Esophagus muscularis mucosa (tissue), 4 donors: Measurements from ENCODE around the gene TM4SF18. TPM values are rescaled to one million over a fixed set of nuclear protein-coding genes. Genes with fewer than 3 reads are reported as not detected.
A peak's percentile ranks its signal among the peaks of the same experiment; 100 is the strongest.
"Not testable (repeated sequence)": the region's sequence is repeated elsewhere in the genome, so short reads cannot be mapped to it uniquely, and the experiment has no call there.

ENCODE experiments used
- DNase-seq: peaks from one replicate; pipeline ENCODE4 v3.0.0-alpha.2; 2017; ENCODE audit errors: extremely low spot score
- H3K27ac ChIP-seq, 4 donors: fragments of 200-600 bp; sonication (generic); replicated peaks in 1 of 4; 1 replicate in 3 of 4; 2 replicates in 1 of 4; pipeline ENCODE4 v1.5.1; 2016 to 2019; ENCODE audit warnings: mild to moderate bottlenecking in 1 of 4
- H3K27me3 ChIP-seq, 4 donors: fragments of 200-600 bp; sonication (generic); one replicate each; pipeline versions ENCODE4 v1.5.1 to v1.6.0; 2016 to 2019
- H3K36me3 ChIP-seq, 4 donors: fragments of 200-600 bp; sonication (generic); one replicate each; pipeline ENCODE4 v1.5.1; 2016 to 2019
- H3K4me1 ChIP-seq, 4 donors: fragments of 200-600 bp; sonication (generic); one replicate each; pipeline ENCODE4 v1.5.1; 2016 to 2019
- H3K4me3 ChIP-seq, 4 donors: fragments of 200-600 bp; sonication (generic); 1 replicate in 2 of 4; 2 replicates in 2 of 4; pipeline ENCODE4 v1.5.1; 2016 to 2019; ENCODE audit warnings: mild to moderate bottlenecking in 4 of 4, moderate library complexity in 1 of 4
- H3K9me3 ChIP-seq, 4 donors: fragments of 200-600 bp; sonication (generic); 1 replicate in 3 of 4; 2 replicates in 1 of 4; pipeline ENCODE4 v1.5.1; 2016 to 2019
- EP300 ChIP-seq: sonication (generic); formaldehyde crosslinking; IDR thresholded peaks from one replicate; pipeline ENCODE4 v1.6.1; 2017; ENCODE audit warnings: antibody characterized with exemption
- POLR2A ChIP-seq: fragments of 450-650 bp; IDR thresholded peaks from one replicate; pipeline ENCODE4 v1.6.1; 2017; ENCODE audit warnings: antibody characterized with exemption, moderate library complexity, mild to moderate bottlenecking, low read depth
- POLR2AphosphoS5 ChIP-seq, 2 donors: sonication (generic); formaldehyde crosslinking; IDR thresholded peaks; one replicate each; pipeline ENCODE4 v1.6.1; 2017; ENCODE audit warnings: antibody characterized with exemption in 2 of 2
- WGBS: methylation state at CpG from one replicate; pipeline ENCODE4 v1.1.5; 2018; 5-methylcytosine and 5-hydroxymethylcytosine counted together
- intact Hi-C: fragments of 100-400 bp; cut with DNase I; formaldehyde crosslinking; loops from one replicate; pipeline ENCODE4 v1.15.1; 2023
- total RNA-seq, 4 donors: library from RNA; depleted of rRNA; stranded (reverse); fragments of >200 nt; gene quantifications; one replicate each; pipeline versions ENCODE4 v1.1.0 to v1.2.1, GENCODE V29; 2016
- TF ChIP-seq, protein P1 (sequence below), 3 experiments: fragments of 200-600 bp in 2 of 3; fragments of 450-650 bp in 1 of 3; sonication (generic) in 2 of 3; IDR thresholded peaks; one replicate each; pipeline ENCODE4 v1.5.1; 2017 to 2019; ENCODE audit warnings: antibody characterized with exemption in 3 of 3, mild to moderate bottlenecking in 2 of 3, moderate library complexity in 1 of 3

TM4SF18 gene
- total RNA-seq, 4 donors from 2014 or later: 0.83 to 10.6 (median 6.5) TPM

DNA sequence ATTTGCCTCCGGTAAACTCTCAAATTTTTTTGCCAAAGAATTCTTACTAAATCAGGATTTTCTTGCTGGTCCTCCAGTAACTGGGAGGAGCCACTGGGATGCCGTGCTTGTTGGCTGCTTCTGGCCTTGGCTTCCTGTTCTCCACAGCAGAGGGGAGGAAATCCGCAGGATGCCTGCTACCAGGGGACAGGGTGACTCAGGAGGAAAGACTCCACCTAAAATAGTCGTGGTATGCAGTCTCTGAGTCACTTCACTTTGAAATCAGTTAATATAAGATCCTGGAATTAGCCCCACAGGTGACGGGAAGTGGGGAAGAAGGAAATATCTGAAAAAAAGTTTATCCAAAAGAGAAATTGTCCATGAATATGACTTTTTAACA, 6.5 kb upstream of the TM4SF18 start:
- TF ChIP-seq POLR2A (no peak), EP300 (no peak), POLR2AphosphoS5 (IDR thresholded peaks at IDR 0.05) (peak; percentile 82 to 84)
- TF ChIP-seq, protein P1, sequence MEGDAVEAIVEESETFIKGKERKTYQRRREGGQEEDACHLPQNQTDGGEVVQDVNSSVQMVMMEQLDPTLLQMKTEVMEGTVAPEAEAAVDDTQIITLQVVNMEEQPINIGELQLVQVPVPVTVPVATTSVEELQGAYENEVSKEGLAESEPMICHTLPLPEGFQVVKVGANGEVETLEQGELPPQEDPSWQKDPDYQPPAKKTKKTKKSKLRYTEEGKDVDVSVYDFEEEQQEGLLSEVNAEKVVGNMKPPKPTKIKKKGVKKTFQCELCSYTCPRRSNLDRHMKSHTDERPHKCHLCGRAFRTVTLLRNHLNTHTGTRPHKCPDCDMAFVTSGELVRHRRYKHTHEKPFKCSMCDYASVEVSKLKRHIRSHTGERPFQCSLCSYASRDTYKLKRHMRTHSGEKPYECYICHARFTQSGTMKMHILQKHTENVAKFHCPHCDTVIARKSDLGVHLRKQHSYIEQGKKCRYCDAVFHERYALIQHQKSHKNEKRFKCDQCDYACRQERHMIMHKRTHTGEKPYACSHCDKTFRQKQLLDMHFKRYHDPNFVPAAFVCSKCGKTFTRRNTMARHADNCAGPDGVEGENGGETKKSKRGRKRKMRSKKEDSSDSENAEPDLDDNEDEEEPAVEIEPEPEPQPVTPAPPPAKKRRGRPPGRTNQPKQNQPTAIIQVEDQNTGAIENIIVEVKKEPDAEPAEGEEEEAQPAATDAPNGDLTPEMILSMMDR (IDR thresholded peaks at IDR 0.05): no peak
- Histone ChIP-seq H3K4me1 (peaks cover 17 to 25% (median 18%) of the 10 kb centered on the region in 4 donors), H3K27me3 (no peaks in the 10 kb centered on the region), H3K36me3 (no peaks in the 10 kb centered on the region), H3K4me3 (peak overlapping the region in 2 of 4 donors; percentile 12 to 18), H3K9me3 (no peaks in the 10 kb centered on the region), H3K27ac (peak overlapping the region; percentile 64 to 81 (median 77))
- WGBS: 14% methylated on average over 5 of the region's 5 CpGs
- intact Hi-C loops: no loop called here
- DNase-seq: peak; percentile 95

DNA sequence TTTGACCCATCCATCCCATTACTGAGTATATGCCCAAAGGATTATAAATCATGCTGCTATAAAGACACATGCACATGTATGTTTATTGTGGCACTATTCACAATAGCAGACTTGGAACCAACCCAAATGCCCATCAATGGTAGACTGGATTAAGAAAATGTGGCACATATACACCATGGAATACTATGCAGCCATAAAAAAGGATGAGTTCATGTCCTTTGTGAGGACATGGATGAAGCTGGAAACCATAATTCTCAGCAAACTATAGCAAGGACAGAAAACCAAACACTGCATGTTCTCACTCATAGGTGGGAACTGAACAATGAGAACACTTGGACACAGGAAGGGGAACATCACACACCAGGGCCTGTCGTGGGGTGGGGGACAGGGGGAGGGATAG, 4.0 kb upstream of the TM4SF18 start:
- 83% methylated on average over 1 of the region's 1 CpG for WGBS
- intact Hi-C loops, H3K9me3 ChIP-seq, H3K36me3 ChIP-seq, DNase-seq, H3K4me3 ChIP-seq, H3K27me3 ChIP-seq: not testable (repeated sequence)
- Histone ChIP-seq H3K27ac (peak overlapping the region in 2 of 4 donors; percentile 7 to 9), H3K4me1 (peaks cover 17 to 20% (median 18%) of the 10 kb centered on the region in 4 donors)

DNA sequence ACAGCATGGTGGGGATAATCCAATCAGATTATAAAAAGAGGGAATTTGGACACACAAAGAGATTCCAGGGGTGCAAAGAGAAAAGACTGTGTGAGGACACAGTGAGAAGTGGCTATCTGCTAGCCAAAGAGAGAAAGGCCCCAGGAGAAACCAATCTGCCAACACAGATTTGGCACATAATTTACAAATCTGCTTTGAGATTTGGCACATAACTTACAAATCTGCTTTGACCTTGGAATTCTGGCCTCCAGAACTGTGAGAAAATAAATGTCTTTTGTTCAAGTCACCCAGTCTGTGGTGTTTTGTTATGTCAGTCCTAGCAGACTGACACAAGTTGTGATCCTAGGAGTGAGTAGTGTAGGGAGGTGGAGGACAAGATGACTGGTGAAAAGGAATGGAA, 3.5 kb upstream of the TM4SF18 start:
- intact Hi-C loops: no loop called here
- Histone ChIP-seq H3K9me3 (no peaks in the 10 kb centered on the region), H3K36me3 (no peaks in the 10 kb centered on the region), H3K27me3 (no peaks in the 10 kb centered on the region), H3K4me1 (peaks cover 17 to 20% (median 18%) of the 10 kb centered on the region in 4 donors), H3K27ac (peak overlapping the region in 2 of 4 donors; percentile 7 to 9), H3K4me3 (no peak overlapping the region)
- TF ChIP-seq POLR2AphosphoS5 (IDR thresholded peaks at IDR 0.05) (no peak), EP300 (no peak), POLR2A (no peak)
- TF ChIP-seq, protein P1 (IDR thresholded peaks at IDR 0.05): no peak
- DNase-seq: no peak

DNA sequence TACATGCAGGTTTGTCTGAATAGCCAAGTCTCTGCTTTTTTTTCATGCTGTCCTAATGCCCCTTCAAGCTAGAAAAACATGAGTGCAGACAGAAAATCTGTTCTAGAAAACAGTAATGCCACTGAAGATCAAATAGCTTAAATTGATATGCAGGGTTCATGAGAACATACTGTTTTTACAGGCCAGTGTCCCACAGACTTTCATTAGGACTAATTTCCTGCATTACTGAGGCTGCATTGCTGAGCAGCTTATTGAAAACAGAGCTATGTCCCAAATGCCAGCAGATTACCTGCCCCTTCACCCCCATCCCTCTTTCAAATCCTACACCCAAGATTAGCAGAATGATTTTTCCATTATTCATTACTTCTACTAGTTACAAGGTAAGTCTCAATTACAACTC, 665 bp downstream of the TM4SF18 start:
- intact Hi-C loops: no loop called here

DNA sequence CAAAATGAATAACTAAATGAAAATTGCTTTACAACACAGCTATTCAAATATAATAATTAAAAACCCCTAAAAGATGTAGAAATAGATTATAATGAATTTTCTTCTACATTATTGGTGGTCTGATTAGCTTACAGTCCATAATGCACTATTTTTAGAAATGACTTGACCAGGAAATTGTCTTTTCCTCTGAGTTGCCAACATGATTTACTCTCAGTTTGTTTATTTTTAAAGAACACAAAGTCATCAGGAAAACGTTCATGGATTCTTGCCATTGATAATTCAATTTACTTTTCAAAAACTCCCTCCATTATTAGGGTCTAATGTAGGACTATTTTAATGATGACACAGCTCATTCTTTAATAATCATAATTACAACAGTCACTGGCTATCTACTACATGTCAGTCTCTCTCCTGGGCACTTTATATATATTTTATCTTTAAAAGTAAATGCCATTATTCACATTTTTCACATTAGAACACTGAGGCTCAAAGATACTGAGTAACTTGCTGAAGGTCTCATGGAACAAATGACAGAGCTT, 1.1 kb downstream of the TM4SF18 start:
- intact Hi-C loops: no loop called here
- Histone ChIP-seq H3K4me1 (no peaks in the 10 kb centered on the region), H3K9me3 (no peaks in the 10 kb centered on the region), H3K4me3 (peak overlapping the region; percentile 2 to 20 (median 12)), H3K36me3 (no peaks in the 10 kb centered on the region), H3K27ac (peak overlapping the region; percentile 18 to 55 (median 44)), H3K27me3 (no peaks in the 10 kb centered on the region)
- DNase-seq: no peak
- WGBS: 6% methylated on average over 1 of the region's 1 CpG
- TF ChIP-seq POLR2AphosphoS5 (IDR thresholded peaks at IDR 0.05) (no peak), EP300 (no peak), POLR2A (no peak)
- TF ChIP-seq, protein P1 (IDR thresholded peaks at IDR 0.05): no peak

More for the DNA sequence above, 665 bp downstream of the TM4SF18 start:
- Histone ChIP-seq H3K4me1 (no peaks in the 10 kb centered on the region), H3K36me3 (no peaks in the 10 kb centered on the region), H3K27me3 (no peaks in the 10 kb centered on the region), H3K9me3 (no peaks in the 10 kb centered on the region), H3K27ac (peak overlapping the region; percentile 18 to 55 (median 44)), H3K4me3 (peak overlapping the region; percentile 2 to 20 (median 12))
- DNase-seq: no peak
- TF ChIP-seq EP300: no peak

DNA sequence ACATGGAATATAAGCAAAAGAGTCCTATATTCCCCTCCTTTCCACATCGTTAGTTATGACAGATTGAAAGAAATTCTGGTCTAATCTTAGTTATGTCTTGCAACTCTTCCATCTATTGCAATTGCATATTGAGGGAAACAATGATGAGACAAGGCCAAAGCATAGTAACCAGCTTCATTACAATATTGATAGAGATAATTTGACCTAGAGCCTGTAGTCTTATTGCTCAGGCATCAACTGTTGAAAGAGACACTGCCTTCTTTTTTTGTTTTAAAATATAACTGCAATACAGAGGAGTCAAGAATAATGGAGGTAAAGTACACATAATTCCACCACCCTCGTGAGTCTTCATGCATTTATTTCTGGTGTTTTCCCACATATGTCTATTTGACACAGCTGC, 2.0 kb downstream of the TM4SF18 start:
- H3K27me3 ChIP-seq: no peaks in the 10 kb centered on the region
- no peaks in the 10 kb centered on the region for H3K9me3 ChIP-seq
- intact Hi-C loops: no loop called here
- no peaks in the 10 kb centered on the region for H3K36me3 ChIP-seq
- DNase-seq: no peak
- H3K4me1 ChIP-seq: no peaks in the 10 kb centered on the region
- whole genome bisulfite sequencing: 80% methylated on average over 2 of the region's 2 CpGs
- no peak for TF ChIP-seq POLR2A
- no peak for TF ChIP-seq EP300
- TF ChIP-seq, protein P1 (IDR thresholded peaks at IDR 0.05): no peak
- TF ChIP-seq POLR2AphosphoS5 (IDR thresholded peaks at IDR 0.05): no peak
- H3K27ac ChIP-seq: no peak overlapping the region
- no peak overlapping the region for H3K4me3 ChIP-seq
